Uterus (tissue), 4 donors: ENCODE data around the gene ASB15. TPM values are rescaled to one million over a fixed set of nuclear protein-coding genes. Genes with fewer than 3 reads are reported as not detected.

ENCODE experiments used
- DNase-seq, 2 donors: peaks; one replicate each; pipeline ENCODE4 v3.0.0-alpha.2; 2019 to 2020
- H3K27ac ChIP-seq, 2 donors: fragments of 200-600 bp; sonication (generic); 1 replicate in 1 of 2; 2 replicates in 1 of 2; pipeline ENCODE4 v1.5.1; 2016 to 2018
- H3K27me3 ChIP-seq, 2 donors: fragments of 200-600 bp; sonication (generic); one replicate each; pipeline ENCODE4 v1.5.1; 2018 to 2019; ENCODE audit warnings: control low read depth in 1 of 2
- H3K36me3 ChIP-seq, 2 donors: fragments of 200-600 bp; sonication (generic); one replicate each; pipeline ENCODE4 v1.5.1; 2019; ENCODE audit warnings: control low read depth in 1 of 2
- H3K4me1 ChIP-seq, 2 donors: fragments of 200-600 bp; sonication (generic); one replicate each; pipeline ENCODE4 v1.5.1; 2018 to 2019; ENCODE audit warnings: control low read depth in 1 of 2
- H3K4me3 ChIP-seq, 2 donors: fragments of 200-600 bp; sonication (generic); 1 replicate in 1 of 2; 2 replicates in 1 of 2; pipeline ENCODE4 v1.5.1; 2018 to 2019; ENCODE audit warnings: mild to moderate bottlenecking in 1 of 2
- H3K9me3 ChIP-seq, 2 donors: fragments of 200-600 bp; sonication (generic); one replicate each; pipeline ENCODE4 v1.5.1; 2019; ENCODE audit warnings: control low read depth in 1 of 2
- POLR2A ChIP-seq, 2 donors: fragments of 450-650 bp; IDR thresholded peaks; one replicate each; pipeline ENCODE4 v1.6.1; 2016; ENCODE audit warnings: antibody characterized with exemption in 2 of 2, mild to moderate bottlenecking in 1 of 2, moderate library complexity in 1 of 2
- intact Hi-C: fragments of 100-400 bp; cut with DNase I; formaldehyde crosslinking; loops from one replicate; pipeline ENCODE4 v1.15.1; 2023; ENCODE audit warnings: low total_unique reads
- total RNA-seq, 4 donors: library from RNA; depleted of rRNA in 3 of 4; stranded (reverse); fragments of >200 nt in 3 of 4; gene quantifications; one replicate each; pipeline versions ENCODE4 v1.1.0 to v1.2.4, GENCODE V29; 2014 to 2023
- TF ChIP-seq, protein P1 (sequence below), 4 experiments: fragments of 200-600 bp in 2 of 4; fragments of 450-650 bp in 2 of 4; sonication (generic) in 2 of 4; IDR thresholded peaks; one replicate each; pipeline ENCODE4 v1.5.1; 2016 to 2019; ENCODE audit warnings: antibody characterized with exemption in 4 of 4, mild to moderate bottlenecking in 2 of 4, moderate library complexity in 1 of 4
- donor health status: DM: yes; HTN: yes; CAD: no.

The ASB15 gene
- total RNA-seq, 4 donors from 2014 or later = not detected

DNA sequence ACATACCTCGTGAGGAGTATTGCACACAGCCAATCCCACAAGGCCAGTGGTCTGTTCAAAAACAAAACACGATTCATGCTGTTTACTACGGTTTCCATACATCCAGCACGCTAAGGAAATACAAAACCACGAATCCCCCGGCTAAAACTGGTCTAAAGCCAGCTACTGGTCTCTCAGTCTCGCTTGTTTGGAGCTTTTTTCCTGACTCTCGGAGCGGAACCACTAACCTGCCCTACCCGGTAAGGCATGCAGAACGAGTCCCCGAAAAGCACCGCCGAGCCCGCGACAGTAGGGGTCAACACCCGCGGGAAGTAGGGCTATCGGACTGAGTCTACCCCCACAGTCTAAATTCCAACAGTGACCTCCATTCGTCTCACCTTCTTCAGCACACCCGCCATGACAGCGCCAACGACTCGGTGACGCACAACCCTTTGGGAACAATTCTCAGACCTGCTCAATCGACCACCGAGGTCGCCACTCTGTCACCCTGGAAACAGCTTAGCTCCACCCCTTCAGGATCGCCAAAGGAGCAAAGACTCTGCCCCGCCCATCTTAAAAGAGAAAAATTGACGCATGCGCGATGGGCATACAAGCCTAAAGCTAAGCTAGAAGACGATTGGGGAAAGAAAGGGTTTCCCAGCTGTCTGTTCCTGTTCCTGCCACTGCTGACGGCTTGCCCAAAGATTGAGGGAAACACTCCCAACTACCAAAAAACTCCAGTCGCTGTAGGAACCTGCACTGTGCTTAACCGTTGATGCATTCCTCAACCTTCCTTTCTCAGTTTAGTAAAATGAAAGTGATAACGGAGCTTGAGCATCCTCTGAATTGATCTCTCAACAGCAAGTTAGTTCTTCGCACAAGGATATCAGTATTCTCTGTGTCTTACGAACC lies 44.0 kb upstream of the ASB15 start, which contains the start of gene NDUFA5:
NDUFA5 (minus strand) TSS at position 421 of the 891 bp plus-strand sequence; CDS start at position 398, 23 bp downstream.
- H3K27me3 ChIP-seq = no peaks in the 10 kb centered on the region
- TF ChIP-seq, protein P1, sequence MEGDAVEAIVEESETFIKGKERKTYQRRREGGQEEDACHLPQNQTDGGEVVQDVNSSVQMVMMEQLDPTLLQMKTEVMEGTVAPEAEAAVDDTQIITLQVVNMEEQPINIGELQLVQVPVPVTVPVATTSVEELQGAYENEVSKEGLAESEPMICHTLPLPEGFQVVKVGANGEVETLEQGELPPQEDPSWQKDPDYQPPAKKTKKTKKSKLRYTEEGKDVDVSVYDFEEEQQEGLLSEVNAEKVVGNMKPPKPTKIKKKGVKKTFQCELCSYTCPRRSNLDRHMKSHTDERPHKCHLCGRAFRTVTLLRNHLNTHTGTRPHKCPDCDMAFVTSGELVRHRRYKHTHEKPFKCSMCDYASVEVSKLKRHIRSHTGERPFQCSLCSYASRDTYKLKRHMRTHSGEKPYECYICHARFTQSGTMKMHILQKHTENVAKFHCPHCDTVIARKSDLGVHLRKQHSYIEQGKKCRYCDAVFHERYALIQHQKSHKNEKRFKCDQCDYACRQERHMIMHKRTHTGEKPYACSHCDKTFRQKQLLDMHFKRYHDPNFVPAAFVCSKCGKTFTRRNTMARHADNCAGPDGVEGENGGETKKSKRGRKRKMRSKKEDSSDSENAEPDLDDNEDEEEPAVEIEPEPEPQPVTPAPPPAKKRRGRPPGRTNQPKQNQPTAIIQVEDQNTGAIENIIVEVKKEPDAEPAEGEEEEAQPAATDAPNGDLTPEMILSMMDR (IDR thresholded peaks at IDR 0.05) = peak in 1 of 4 experiments; percentile 10
- peak; percentile 64 to 69 for TF ChIP-seq POLR2A (IDR thresholded peaks at IDR 0.05)
- intact Hi-C loops = no loop called here

GRCh38 chr7:123558289-123558874 lies 43.2 kb upstream of the ASB15 start:
- intact Hi-C loops = no loop called here
- Histone ChIP-seq H3K27ac (peak overlapping the region; percentile 88 to 90), H3K27me3 (no peaks in the 10 kb centered on the region), H3K9me3 (no peaks in the 10 kb centered on the region), H3K36me3 (no peaks in the 10 kb centered on the region), H3K4me1 (no peaks in the 10 kb centered on the region), H3K4me3 (peak overlapping the region; percentile 67 to 87)
- no peak for DNase-seq
- TF ChIP-seq, protein P1 (IDR thresholded peaks at IDR 0.05) = no peak
- TF ChIP-seq POLR2A (IDR thresholded peaks at IDR 0.05) = no peak

More for the DNA sequence above, 44.0 kb upstream of the ASB15 start, which contains the start of gene NDUFA5:
- peak within 1 kb of the TSS; percentile 88 to 90 for H3K27ac ChIP-seq
- H3K36me3 ChIP-seq = no peaks in the 10 kb centered on the region
- DNase-seq = peak; percentile 98 to 99
- H3K4me1 ChIP-seq = no peaks in the 10 kb centered on the region
- H3K4me3 ChIP-seq = peak within 1 kb of the TSS; percentile 67 to 87
- no peaks in the 10 kb centered on the region for H3K9me3 ChIP-seq

GRCh38 chr7:123562121-123562520 lies 39.5 kb upstream of the ASB15 start:
- intact Hi-C loops = no loop called here
- no peak for DNase-seq
- Histone ChIP-seq H3K36me3 (no peaks in the 10 kb centered on the region), H3K4me3 (no peak overlapping the region), H3K27ac (no peak overlapping the region), H3K9me3 (no peaks in the 10 kb centered on the region), H3K4me1 (no peaks in the 10 kb centered on the region), H3K27me3 (no peaks in the 10 kb centered on the region)
- TF ChIP-seq POLR2A (IDR thresholded peaks at IDR 0.05) = no peak
- TF ChIP-seq, protein P1 (IDR thresholded peaks at IDR 0.05) = no peak

GRCh38 chr7:123569352-123570010 lies 32.1 kb upstream of the ASB15 start:
- Histone ChIP-seq H3K4me1 (no peaks in the 10 kb centered on the region), H3K36me3 (no peaks in the 10 kb centered on the region), H3K27me3 (no peaks in the 10 kb centered on the region), H3K9me3 (no peaks in the 10 kb centered on the region), H3K27ac (no peak overlapping the region), H3K4me3 (no peak overlapping the region)
- no peak for DNase-seq
- intact Hi-C loops = no loop called here
- TF ChIP-seq, protein P1 (IDR thresholded peaks at IDR 0.05) = no peak
- TF ChIP-seq POLR2A (IDR thresholded peaks at IDR 0.05) = no peak
